GM21717 (cell line): ENCODE results near the gene BDNF.
"Not testable (repeated sequence)": the region's sequence is repeated elsewhere in the genome, so short reads cannot be mapped to it uniquely, and the experiment has no call there.

Source experiments
- ATAC-seq: cut with Tn5 transposase; IDR thresholded peaks from one replicate; pipeline ENCODE4 v1.9.1; 2021; ENCODE audit warnings: mild to moderate bottlenecking, moderate library complexity; ENCODE audit not compliant: unreplicated experiment

Gene BDNF

GRCh38 chr11:27672836-27673464, 27.3 kb downstream of the BDNF start:
- no peak for ATAC-seq

- ATAC-seq, result not testable (repeated sequence)
Measured at GRCh38 chr11:27665508-27666101, 34.6 kb downstream of the BDNF start.

DNA sequence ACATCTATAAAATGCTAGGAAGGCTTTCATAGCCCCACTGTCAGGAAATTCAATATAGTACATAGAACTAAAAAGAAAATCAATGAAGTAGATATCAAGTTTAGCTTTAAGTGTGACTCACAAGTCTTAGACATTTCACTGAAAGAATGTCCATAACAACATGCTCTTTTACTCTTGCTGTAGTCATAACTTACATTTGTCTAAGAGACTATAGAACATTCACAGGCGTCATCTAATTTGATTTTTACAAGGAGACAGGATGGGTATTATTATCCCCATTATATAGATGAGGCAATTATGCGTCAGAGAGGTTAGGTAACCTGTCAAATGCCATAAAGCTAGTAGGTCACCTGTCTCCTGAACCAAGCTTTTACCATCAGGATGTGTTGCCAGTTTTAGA, 36.9 kb downstream of the BDNF start:
- ATAC-seq, result no peak

DNA sequence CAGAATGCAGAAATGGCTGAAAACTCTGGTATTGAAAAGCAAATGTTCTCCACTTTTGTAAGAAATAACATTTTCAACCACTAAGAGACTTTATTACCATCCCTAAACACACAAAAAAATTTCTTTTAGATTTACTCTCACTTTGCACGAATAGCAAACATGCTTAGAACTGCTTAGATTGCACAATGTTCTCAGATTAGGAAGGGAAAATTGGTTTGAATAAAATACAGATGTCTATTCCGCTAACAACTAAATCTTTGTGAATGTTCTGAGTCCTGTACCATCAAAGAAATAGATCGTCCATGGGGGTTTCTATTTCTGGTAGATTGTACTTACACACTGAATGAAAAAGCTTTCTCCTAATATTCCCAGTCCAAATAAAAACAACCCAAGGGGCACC, 40.1 kb downstream of the BDNF start:
- no peak for ATAC-seq

DNA sequence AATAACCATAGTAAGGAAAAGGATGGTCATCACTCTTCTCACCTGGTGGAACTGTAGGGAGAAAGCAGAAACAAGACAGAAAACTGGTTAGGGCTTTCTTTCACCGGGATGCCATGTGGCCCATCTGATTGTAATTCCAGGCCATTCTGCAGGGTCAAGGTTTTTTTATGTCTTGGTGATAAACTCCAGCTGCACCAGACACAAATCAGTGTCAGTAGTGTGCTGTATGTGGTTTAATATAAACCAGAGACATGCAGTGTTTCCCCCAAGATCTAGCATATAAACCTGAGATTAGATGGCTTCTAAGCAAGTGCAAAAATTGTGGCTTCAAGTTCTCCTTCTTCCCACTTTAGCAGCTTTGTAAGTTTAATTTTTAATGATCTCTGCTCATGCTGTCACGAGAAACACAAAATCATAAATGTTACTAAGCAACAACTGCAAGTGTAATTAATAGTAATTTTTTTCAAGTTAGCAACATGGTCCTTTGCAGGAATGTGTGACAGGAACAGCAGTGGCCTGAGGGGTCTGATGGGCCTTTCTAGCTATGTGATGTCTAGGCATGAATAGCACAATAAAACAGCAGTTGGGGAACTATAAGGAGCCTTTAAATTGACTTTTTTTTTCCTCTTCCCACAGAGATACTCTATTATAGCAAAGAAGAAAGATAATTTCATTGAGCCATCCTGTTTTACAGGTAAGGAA, 41.6 kb downstream of the BDNF start:
- ATAC-seq, result no peak

DNA sequence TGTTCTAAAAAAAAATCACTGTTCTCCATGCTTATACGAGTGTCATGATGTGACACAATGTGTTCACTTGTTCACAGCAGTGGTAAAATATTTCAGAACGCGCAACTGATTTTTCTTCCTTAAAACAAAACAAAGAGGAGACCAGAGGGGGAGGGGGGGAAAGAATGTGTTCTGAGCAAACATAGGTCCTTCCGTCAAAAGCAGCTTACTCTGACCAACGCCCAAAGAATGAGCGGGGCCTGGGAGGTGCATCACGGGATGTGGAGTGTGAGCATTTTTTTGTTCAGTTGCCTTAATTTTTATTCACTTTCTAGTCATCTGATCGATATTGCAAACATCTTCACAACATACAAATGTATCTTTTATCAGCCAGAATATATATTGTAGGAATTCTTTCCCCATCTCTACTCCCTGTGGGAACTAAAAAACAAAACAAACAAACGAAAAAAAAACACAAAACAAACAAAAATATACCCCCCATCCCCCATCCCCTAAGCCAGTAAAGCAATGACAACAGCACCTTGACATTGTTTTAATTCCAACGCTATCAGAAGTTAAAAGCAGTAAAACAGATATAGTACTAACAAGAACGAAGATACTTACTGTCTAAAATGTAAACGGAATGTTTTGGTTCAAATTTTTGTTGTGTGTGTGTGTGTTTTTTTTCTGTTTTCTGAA, 43.3 kb downstream of the BDNF start:
- ATAC-seq, result no peak

DNA sequence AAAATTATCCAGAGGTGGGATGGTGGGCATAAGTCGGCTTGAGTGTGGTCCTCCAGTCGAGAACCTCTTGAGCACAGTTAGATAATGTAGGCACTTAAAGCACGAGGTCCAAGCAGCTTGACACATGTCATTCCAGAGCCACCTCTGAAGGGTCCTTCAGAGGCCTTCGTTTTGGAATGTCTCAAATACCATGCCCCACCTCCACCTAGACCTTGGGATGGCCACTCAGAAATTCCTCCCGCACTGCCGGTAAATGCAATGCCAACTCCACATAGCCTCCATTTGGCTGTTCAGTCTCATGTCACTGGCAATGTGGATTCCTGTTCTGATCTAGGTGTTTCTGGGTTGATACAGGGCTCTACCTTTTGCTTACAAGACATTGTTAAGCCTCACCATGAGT, 43.9 kb downstream of the BDNF start:
- no peak for ATAC-seq

GRCh38 chr11:27653990-27654758, 46.1 kb downstream of the BDNF start:
- ATAC-seq, result no peak

DNA sequence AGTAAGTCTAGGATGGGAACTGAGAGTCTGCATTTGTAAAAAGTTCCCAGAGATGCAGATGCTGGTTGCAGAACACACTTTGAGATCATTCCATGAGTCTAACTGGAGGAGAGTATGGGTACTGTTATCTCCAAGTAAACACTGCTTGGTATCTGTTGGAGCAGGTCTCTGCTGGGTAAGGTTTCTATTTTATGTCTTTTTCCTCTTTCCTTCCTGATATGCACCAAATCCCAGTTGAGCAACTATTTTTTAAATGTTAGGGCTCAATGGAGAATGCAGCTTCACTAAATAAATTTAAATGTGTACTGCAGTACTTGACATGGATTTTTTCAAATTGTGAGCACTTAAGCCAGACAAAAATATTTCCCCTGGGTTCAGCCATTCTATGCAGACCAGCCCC, 48.5 kb downstream of the BDNF start:
- ATAC-seq, result no peak

GRCh38 chr11:27650988-27651387, 49.3 kb downstream of the BDNF start:
- ATAC-seq, result no peak

DNA sequence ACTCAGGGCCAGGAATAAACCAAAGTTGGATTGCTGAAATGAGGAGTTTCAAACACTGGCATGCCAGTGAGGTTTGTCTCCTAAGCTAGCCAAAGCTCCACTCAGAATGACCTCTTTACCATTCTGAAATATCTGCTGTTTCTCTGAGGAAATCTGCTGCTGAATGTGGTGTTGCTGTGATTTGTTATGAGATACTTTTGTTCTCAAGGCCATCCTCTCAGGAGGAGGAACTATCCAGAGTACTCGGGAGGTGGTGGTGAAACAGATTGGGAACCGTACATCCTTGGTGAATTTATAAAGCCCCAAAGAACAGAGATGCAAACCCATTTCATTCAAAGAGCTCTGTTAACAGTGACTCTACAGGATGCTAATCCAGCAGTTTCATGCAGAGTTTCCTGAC, 50.5 kb downstream of the BDNF start:
- ATAC-seq, result no peak

GRCh38 chr11:27648840-27649239, 51.4 kb downstream of the BDNF start:
- no peak for ATAC-seq

DNA sequence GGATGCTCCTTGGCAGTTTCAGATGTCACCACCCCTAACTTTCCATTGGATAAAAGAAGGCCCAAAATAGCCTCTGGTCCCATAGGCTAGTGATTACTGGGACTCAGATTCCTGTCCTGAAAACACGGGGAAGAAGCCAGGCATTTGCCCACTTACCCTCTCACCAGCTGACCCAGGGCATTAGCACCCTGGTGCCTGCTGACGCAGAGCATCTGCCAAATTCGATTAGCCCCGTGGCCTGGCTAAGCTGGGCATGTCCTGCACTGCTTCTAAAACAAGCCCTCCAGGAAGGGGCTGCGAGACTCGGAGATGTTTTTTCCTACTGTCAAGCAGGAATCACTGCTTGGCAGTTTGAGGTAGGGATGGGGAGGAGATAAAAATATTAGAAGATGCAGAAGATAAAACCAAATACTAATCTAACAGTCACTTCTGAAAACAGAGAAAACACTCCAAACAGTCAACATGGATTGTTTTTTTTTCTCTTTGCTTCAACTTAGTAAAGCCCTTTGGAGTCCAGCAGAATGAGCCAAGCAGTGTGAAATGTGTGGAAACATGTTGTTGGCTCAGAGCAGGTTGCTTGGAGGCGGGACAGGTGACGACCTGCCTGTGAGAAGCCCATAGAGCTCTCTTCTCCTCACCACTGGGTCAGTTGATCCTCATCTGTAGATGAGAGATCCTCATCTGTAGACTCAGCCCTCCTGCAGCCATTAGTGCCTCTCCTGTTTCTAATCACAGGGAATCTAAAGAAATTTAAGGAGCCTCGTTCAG, 54.0 kb downstream of the BDNF start:
- no peak for ATAC-seq

DNA sequence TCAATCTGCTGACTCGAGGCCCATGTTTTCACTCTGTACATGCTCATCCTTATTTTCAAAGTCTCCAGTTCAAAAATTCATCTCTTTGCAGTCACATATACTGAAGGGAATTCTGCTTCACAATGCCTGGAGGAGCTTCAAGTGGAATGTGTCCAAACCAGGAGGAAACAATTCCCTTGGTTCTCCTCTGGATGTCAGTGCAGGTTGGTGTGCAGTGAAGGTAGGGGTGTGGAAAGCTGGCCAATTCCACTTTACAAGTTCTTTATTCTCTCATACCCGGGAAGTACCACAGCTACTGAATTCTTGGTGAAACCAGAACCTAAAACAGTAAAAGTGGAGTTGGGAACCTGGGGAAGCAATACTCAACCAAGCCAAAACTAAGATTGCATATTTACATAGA, 57.3 kb downstream of the BDNF start:
- ATAC-seq, result no peak

DNA sequence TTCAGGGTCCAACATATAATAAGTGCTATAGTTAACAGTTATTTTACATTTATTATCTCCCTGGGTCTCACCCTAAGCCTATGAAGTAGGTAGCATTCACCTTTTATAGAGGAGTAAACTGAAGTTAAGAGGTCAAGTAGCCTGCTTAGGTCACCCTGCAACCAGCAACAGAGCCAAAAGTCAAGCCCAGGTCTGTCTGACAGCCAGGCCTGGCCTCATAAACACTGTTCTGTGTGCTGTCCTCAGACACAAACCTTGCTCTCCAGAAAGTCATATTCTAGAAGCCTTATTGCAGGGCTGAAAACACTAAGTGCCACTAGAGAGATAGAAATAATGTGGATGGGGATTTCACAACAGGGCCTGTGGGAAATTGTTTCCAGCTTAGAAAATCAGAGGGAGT, 59.3 kb downstream of the BDNF start:
- ATAC-seq, result no peak

- ATAC-seq, result no peak
Measured at GRCh38 chr11:27635567-27636037, 64.7 kb downstream of the BDNF start.

DNA sequence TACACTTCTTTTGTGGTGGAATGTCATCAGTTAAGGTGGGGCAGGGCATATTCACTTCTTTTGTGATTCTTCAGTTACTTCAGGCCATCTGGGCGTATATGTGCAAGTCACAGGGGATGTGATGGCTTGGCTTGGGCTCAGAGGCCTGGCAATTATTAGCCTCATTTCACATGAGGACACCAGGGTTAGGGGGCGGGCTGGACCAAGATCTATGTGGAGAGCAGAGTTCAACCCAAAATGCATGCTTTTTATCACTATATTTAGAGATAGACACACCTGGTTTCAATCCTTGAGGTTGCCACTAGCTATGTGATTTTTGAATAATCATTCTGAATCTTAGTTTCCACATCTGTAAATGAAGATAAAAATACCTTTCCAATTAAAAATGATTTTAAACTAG, 65.5 kb downstream of the BDNF start:
- not testable (repeated sequence) for ATAC-seq

GRCh38 chr11:27634282-27634681, 66.0 kb downstream of the BDNF start:
- not testable (repeated sequence) for ATAC-seq

DNA sequence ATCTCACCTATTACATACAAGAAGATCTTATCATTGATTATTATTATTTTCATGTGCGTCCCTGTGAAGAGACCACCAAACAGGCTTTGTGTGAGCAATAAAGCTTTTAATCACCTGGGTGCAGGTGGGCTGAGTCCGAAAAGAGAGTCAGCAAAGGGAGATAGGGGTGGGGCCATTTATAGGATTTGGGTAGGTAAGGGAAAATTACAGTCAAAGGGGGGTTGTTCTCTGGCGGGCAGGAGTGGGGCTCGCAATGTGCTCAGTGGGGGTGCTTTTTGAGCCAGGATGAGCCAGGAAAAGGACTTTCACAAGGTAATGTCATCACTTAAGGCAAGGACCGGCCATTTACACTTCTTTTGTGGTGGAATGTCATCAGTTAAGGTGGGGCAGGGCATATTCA, 71.2 kb downstream of the BDNF start:
- not testable (repeated sequence) for ATAC-seq

GRCh38 chr11:27627979-27628378, 72.3 kb downstream of the BDNF start:
- no peak for ATAC-seq
